Coronary artery (tissue), 2 donors: ENCODE results near the gene COPZ1.

Experiments
- DNase-seq: peaks from one replicate; pipeline ENCODE4 v3.0.0-alpha.2; 2017; ENCODE audit warnings: low spot score
- H3K27ac ChIP-seq, 2 donors: fragments of 200-600 bp; sonication (generic); one replicate each; pipeline ENCODE4 v1.5.1; 2016 to 2019
- H3K4me3 ChIP-seq: fragments of 200-600 bp; sonication (generic); 2 replicates; pipeline ENCODE4 v1.5.1; 2016; ENCODE audit warnings: mild to moderate bottlenecking, moderate library complexity
- TF ChIP-seq, protein P1 (sequence below): fragments of 200-600 bp; sonication (generic); IDR thresholded peaks from one replicate; pipeline ENCODE4 v1.5.1; 2019; ENCODE audit warnings: antibody characterized with exemption

Gene COPZ1

DNA sequence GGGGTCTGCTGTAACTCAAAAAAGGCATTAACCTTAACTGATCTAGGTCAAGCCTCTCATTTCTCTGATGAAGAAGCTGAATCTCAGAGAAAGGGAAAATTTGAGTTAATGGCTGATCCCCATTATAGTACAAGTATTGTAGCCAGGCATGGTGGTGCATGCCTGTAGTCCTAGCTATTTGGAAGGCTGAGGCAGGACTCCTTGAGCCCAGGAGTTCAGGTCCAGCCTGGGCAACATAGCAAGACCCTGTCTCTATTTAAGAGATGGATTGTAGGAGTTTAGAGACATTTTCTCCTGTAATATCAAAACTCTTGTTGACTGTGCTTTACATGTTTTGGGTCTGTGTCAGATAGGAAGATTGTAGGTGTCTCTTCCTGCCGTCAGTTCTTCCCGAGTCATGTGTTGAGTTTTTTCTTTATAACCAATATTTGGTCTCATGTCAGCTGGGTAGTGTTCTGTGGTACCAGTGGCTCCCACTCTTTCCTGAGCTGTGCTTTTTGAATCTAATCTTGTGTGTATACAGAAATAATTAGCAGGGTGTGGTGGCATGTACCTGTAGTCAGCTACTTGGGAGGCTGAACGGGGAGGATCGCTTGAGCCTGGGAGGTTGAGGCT is 8.6 kb downstream of the COPZ1 start:
- H3K27ac ChIP-seq, result no peak overlapping the region
- TF ChIP-seq, protein P1, sequence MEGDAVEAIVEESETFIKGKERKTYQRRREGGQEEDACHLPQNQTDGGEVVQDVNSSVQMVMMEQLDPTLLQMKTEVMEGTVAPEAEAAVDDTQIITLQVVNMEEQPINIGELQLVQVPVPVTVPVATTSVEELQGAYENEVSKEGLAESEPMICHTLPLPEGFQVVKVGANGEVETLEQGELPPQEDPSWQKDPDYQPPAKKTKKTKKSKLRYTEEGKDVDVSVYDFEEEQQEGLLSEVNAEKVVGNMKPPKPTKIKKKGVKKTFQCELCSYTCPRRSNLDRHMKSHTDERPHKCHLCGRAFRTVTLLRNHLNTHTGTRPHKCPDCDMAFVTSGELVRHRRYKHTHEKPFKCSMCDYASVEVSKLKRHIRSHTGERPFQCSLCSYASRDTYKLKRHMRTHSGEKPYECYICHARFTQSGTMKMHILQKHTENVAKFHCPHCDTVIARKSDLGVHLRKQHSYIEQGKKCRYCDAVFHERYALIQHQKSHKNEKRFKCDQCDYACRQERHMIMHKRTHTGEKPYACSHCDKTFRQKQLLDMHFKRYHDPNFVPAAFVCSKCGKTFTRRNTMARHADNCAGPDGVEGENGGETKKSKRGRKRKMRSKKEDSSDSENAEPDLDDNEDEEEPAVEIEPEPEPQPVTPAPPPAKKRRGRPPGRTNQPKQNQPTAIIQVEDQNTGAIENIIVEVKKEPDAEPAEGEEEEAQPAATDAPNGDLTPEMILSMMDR, result no peak
- H3K4me3 ChIP-seq, result no peak overlapping the region
- no peak for DNase-seq

DNA sequence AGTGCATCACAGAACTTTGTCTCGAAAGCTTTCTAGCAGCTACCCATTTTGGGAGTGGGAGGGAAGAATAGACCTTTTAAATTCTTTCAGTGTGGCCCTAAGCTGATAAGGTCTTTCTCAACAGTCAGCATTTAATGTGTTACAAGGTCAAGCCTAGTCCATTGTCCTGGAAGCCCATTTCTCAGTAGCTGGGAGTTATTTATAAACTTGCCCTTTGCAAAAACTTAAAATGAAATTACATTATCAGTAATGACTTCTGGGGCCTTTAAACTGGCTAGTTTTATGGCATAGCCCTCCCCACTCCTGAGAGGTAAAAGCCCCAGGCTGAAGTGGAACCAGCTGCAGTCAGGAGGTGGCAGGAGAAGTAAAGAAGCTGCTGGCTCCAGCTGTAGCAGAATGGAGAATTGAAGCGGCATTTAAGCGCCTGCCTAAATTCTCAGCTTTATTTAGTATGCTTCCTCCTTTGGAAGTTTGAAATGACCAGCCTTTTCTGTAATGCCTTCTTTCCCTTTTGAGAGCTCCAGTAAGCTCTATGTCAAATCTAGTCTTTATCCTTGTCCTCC is 12.4 kb downstream of the COPZ1 start:
- TF ChIP-seq, protein P1, result no peak
- DNase-seq, result no peak
- Histone ChIP-seq H3K27ac (peak overlapping the region in 1 of 2 donors; percentile 24), H3K4me3 (no peak overlapping the region)

DNA sequence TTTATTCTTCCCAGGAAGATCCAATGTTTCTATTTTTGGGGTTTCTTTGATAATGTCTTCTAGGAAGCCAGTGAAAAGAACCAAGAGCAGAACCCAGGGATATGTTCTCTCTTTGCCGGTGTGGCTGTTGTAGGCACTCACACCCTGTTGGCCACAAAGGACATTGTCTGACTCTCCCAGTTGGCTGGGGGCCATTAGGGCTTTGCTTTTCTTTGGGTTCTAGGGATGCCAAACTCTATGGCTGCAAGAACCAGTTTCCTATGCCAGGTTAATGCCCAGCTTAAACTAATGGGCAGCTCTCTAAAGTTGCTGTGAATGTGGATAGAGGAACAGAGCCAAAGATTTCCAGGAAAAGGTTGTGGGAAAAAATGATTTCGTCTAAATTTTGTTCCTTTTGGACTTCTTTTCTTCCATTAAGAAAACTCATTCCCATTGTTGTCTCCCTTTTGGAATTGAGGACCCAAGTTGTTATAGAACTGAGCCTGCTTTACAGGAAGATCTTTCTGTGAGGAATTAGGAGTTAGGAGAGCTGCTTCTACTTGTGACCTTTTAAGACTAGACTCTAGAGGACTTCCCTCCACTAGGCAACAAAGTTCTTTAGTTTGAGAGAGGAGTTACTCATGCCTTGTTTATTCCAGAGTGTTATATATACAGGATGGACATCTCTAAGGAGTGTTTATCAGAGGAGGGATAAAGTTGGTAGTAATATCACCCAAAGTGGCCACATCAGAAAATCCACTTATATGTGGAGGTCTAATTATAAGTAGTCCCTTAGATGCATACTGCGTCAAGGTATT is 13.1 kb downstream of the COPZ1 start:
- no peak overlapping the region for H3K4me3 ChIP-seq
- peak overlapping the region; percentile 5 to 24 for H3K27ac ChIP-seq
- TF ChIP-seq, protein P1, result no peak
- no peak for DNase-seq

DNA sequence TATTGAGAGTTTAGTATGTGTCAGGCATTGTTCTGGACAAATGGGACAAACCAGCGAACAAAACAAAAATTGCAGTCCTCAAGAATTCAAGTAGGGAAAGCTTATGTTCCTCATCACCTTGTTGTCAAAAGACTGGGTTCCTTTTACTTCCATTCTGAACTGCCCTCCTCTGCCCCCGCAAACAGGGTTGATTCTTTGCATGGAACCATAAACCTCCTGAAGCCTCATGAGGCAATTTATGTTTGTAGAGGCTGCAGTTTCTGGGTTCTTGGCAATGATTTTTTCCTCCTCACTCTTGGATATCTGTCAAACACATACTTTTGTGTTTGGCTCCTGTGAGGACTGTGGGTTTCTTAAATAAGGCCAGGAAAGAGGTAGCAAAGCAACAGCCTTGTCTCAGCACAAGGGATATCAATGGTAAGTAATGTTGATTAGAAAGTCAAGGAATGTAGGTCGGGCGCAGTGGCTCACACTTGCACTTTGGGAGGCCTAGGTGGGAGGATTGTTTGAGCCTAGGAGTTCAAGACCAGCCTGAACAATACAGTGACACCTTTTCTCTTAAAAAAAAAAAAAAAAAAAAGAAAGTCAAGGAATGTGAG is 13.9 kb downstream of the COPZ1 start:
- TF ChIP-seq, protein P1, result no peak
- no peak overlapping the region for H3K4me3 ChIP-seq
- no peak overlapping the region for H3K27ac ChIP-seq
- no peak for DNase-seq

DNA sequence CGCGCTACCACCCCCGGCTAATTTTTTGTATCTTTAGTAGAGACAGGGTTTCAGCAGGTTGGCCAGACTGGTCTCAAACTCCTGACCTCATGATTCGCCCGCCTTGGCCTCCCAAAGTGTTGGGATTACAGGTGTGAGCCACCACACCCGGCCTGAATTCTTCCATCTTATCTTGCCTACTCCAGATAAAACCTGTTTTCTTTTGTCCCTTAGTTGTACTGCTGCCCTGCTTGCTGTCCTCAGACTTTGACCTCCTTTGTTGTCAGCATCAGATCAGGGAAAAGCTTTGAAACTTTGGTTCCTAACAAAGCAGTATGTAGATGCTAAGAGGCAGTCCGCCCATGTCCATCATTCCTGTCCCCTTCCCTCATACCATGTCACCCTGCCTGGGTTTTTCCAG is 15.9 kb downstream of the COPZ1 start:
- Histone ChIP-seq H3K27ac (no peak overlapping the region), H3K4me3 (no peak overlapping the region)
- TF ChIP-seq, protein P1, result no peak
- DNase-seq, result no peak

DNA sequence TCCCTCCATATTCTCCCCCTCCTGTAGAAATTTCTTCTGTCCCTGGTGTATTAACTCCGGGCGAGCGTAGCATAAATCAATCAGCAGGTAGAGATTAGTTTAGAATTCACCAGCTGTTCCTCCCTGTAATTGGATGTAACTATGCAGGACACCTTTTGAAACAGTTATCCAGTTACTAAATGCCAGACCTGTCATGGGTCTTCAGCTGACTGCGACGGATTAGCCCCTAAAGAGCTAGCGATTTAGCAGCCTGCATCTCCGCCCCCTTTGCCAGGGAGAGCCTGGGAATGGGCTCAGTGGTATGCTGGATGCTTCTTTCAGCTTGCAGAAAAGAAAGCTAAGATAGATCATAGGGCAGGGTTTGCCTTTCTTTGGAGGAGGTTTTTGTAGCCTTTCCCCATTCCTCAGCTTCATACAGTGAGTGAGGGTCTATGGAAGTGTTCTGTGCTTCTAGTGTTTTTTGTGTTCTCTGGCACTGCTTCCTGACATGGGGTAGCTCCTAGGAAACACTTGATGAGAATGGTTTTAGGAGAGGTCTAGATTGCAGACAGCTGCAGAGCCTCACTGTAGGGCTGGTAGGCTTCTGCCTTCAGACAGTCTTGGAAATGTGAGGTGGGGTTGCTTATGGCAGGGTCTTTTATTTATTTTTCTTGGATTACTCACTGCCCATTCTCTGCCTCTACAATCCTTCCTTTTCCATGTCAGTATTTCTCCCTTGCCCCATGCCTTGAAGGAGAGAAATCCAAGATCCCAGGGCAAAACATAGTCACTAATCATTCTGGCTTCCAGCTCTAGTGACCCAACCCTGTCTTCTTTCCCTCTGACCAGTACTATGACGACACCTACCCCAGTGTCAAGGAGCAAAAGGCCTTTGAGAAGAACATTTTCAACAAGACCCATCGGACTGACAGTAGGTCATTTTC is 16.7 kb downstream of the COPZ1 start:
- no peak for DNase-seq
- no peak overlapping the region for H3K27ac ChIP-seq
- H3K4me3 ChIP-seq, result no peak overlapping the region
- TF ChIP-seq, protein P1, result no peak
